Measurements from ENCODE around the gene NXPE3. TPM values are rescaled to one million over a fixed set of nuclear protein-coding genes. Genes with fewer than 3 reads are reported as not detected.

NXPE3 gene
- polyA plus RNA-seq, 1 donor (not counting 4 experiments of a cell fraction or from before 2014, with no cell fraction given): 16.8 TPM

DNA sequence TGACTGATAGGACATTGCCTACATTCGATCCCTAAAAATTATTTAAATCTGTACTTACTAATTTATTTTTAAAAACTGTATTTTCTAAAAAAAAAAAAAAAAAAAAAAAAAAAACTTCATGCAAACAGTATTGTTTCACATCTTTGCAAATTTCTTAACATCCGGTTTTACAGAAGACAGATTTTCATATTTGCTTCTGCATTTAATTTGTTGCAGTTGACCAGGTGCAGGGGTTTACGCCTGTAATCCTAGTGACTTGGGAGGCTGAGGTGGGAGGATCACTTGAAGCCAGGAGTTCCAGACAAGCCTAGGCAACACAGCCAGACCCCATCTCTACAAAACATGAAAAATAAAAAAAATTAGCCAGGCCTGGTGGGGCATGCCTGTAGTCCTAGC is 63.9 kb downstream of the NXPE3 start:
- Histone ChIP-seq H3K27me3 (ENCODE audit: control insufficient read depth, extremely low read depth, insufficient read depth, low read length) (no peaks in the 10 kb centered on the region), H4K20me1 (ENCODE audit: control insufficient read depth, extremely low read depth, insufficient read depth, low read length) (no peaks in the 10 kb centered on the region), H3K4me3 (ENCODE audit: control insufficient read depth in 2 of 3, extremely low read depth in 1 of 3, insufficient read depth in 2 of 3, low read depth in 1 of 3, low read length in 3 of 3) (no peak overlapping the region), H3K36me3 (ENCODE audit: control insufficient read depth in 2 of 2, extremely low read depth in 1 of 2, insufficient read depth in 2 of 2, low read length in 2 of 2) (no peaks in the 10 kb centered on the region), H3K9me1 (ENCODE audit: control insufficient read depth, extremely low read depth, insufficient read depth, low read length) (no peaks in the 10 kb centered on the region), H3K27ac (ENCODE audit: control insufficient read depth, insufficient read depth, low read length) (no peak overlapping the region), H3K9me3 (ENCODE audit: control insufficient read depth, low read depth, low read length) (no peaks in the 10 kb centered on the region), H3K79me2 (ENCODE audit: control insufficient read depth, insufficient read depth, low read length) (no peaks in the 10 kb centered on the region), H3K4me2 (ENCODE audit: control insufficient read depth, extremely low read depth, insufficient read depth, low read depth, low read length) (no peak overlapping the region), H3K4me1 (ENCODE audit: control insufficient read depth, extremely low read depth, insufficient read depth, low read length) (no peaks in the 10 kb centered on the region), H2AFZ (ENCODE audit: control insufficient read depth, low read length) (no peak overlapping the region), H3K9ac (ENCODE audit: control insufficient read depth, extremely low read depth, insufficient read depth, low read length) (no peak overlapping the region)
- DNase-seq (ENCODE audit: low read depth, low spot score): no peak
- TF ChIP-seq, protein P1, sequence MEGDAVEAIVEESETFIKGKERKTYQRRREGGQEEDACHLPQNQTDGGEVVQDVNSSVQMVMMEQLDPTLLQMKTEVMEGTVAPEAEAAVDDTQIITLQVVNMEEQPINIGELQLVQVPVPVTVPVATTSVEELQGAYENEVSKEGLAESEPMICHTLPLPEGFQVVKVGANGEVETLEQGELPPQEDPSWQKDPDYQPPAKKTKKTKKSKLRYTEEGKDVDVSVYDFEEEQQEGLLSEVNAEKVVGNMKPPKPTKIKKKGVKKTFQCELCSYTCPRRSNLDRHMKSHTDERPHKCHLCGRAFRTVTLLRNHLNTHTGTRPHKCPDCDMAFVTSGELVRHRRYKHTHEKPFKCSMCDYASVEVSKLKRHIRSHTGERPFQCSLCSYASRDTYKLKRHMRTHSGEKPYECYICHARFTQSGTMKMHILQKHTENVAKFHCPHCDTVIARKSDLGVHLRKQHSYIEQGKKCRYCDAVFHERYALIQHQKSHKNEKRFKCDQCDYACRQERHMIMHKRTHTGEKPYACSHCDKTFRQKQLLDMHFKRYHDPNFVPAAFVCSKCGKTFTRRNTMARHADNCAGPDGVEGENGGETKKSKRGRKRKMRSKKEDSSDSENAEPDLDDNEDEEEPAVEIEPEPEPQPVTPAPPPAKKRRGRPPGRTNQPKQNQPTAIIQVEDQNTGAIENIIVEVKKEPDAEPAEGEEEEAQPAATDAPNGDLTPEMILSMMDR (optimal IDR thresholded peaks at IDR 0.05 in 1 of 3, IDR thresholded peaks at IDR 0.05 in 1 of 3, conservative IDR thresholded peaks at IDR 0.05 in 1 of 3; ENCODE audit: extremely low read depth in 1 of 3, insufficient read depth in 2 of 3, low read length in 3 of 3): no peak
- no peak for TF ChIP-seq EZH2 (IDR thresholded peaks at IDR 0.05; ENCODE audit: low read length)
- FAIRE-seq: no peak
- dilution Hi-C loops (cut with MboI; ENCODE audit: extremely low pct_ligation_motif_present, low sequenced_read_pairs): no loop called here

DNA sequence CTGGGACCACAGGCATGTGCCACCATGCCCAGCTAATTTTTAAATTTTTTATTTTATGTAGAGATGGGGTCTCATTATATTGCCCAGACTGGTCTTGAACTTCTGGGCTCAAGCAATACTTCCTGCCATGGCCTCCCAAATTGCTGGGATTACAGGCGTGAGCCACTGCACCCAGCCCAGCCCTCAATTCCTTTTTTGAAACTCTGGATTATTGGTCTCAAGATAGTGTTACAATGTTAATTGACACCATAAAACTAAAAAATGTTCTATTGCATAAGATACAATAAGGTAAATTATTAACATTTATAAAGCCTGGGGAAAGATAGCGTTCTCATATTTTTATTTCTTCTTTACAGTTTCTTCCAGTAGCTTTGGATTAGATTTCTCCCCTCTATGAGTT is 66.4 kb downstream of the NXPE3 start:
- peaks cover 10% of the 10 kb centered on the region for H3K79me2 ChIP-seq (ENCODE audit: control insufficient read depth, insufficient read depth, low read length)
- TF ChIP-seq, protein P1 (optimal IDR thresholded peaks at IDR 0.05 in 1 of 3, IDR thresholded peaks at IDR 0.05 in 1 of 3, conservative IDR thresholded peaks at IDR 0.05 in 1 of 3; ENCODE audit: extremely low read depth in 1 of 3, insufficient read depth in 2 of 3, low read length in 3 of 3): no peak
- TF ChIP-seq EZH2 (IDR thresholded peaks at IDR 0.05; ENCODE audit: low read length): no peak

More for the DNA sequence above, 66.4 kb downstream of the NXPE3 start:
- dilution Hi-C loops (cut with MboI; ENCODE audit: extremely low pct_ligation_motif_present, low sequenced_read_pairs): no loop called here
- Histone ChIP-seq H3K4me3 (ENCODE audit: control insufficient read depth in 2 of 3, extremely low read depth in 1 of 3, insufficient read depth in 2 of 3, low read depth in 1 of 3, low read length in 3 of 3) (no peak overlapping the region), H3K27ac (ENCODE audit: control insufficient read depth, insufficient read depth, low read length) (no peak overlapping the region), H3K9ac (ENCODE audit: control insufficient read depth, extremely low read depth, insufficient read depth, low read length) (no peak overlapping the region), H3K4me2 (ENCODE audit: control insufficient read depth, extremely low read depth, insufficient read depth, low read depth, low read length) (no peak overlapping the region), H4K20me1 (ENCODE audit: control insufficient read depth, extremely low read depth, insufficient read depth, low read length) (no peaks in the 10 kb centered on the region), H3K9me3 (ENCODE audit: control insufficient read depth, low read depth, low read length) (no peaks in the 10 kb centered on the region), H3K27me3 (ENCODE audit: control insufficient read depth, extremely low read depth, insufficient read depth, low read length) (no peaks in the 10 kb centered on the region), H2AFZ (ENCODE audit: control insufficient read depth, low read length) (no peak overlapping the region), H3K4me1 (ENCODE audit: control insufficient read depth, extremely low read depth, insufficient read depth, low read length) (peaks cover 7% of the 10 kb centered on the region), H3K9me1 (ENCODE audit: control insufficient read depth, extremely low read depth, insufficient read depth, low read length) (no peaks in the 10 kb centered on the region), H3K36me3 (ENCODE audit: control insufficient read depth in 2 of 2, extremely low read depth in 1 of 2, insufficient read depth in 2 of 2, low read length in 2 of 2) (peaks cover 0 to under 1% of the 10 kb centered on the region in 2 experiments)
- no peak for DNase-seq (ENCODE audit: low read depth, low spot score)
- no peak for FAIRE-seq

Measured in keratinocyte (primary cell).